Smooth muscle cell (in vitro differentiated cells): ENCODE results near the gene MAP2K1. TPM values are rescaled to one million over a fixed set of nuclear protein-coding genes. Genes with fewer than 3 reads are reported as not detected.
"Not testable (repeated sequence)": the region's sequence is repeated elsewhere in the genome, so short reads cannot be mapped to it uniquely, and the experiment has no call there.

ENCODE experiments used
- DNase-seq: peaks from one replicate; lab custom pipeline; 2025; ENCODE audit not compliant: unreplicated experiment; lab: John Stamatoyannopoulos, UW
- H2AFZ ChIP-seq: fragments of 200-600 bp; sonication (generic); 2 replicates; pipeline ENCODE4 v1.6.0; 2016; ENCODE audit warnings: antibody characterized with exemption, low read depth, mild to moderate bottlenecking
- H3F3A ChIP-seq: fragments of 200-600 bp; sonication (generic); 2 replicates; pipeline ENCODE4 v1.6.0; 2017; ENCODE audit warnings: antibody characterized with exemption, low read depth
- H3K27ac ChIP-seq: fragments of 200-600 bp; sonication (generic); 2 replicates; pipeline ENCODE4 v1.5.1; 2016; ENCODE audit warnings: low read depth, mild to moderate bottlenecking
- H3K27me3 ChIP-seq: fragments of 200-600 bp; sonication (generic); 2 replicates; pipeline ENCODE4 v1.6.1; 2016; ENCODE audit warnings: low read depth, mild to moderate bottlenecking
- H3K36me3 ChIP-seq: fragments of 200-600 bp; sonication (generic); 2 replicates; pipeline ENCODE4 v1.5.1; 2016; ENCODE audit warnings: low read depth
- H3K4me1 ChIP-seq: fragments of 200-600 bp; sonication (generic); 2 replicates; pipeline ENCODE4 v1.5.1; 2016; ENCODE audit warnings: low read depth
- H3K4me2 ChIP-seq: fragments of 200-600 bp; sonication (generic); 2 replicates; pipeline ENCODE4 v1.6.0; 2016; ENCODE audit warnings: mild to moderate bottlenecking
- H3K4me3 ChIP-seq: fragments of 200-600 bp; sonication (generic); 2 replicates; pipeline ENCODE4 v1.5.1; 2016; ENCODE audit warnings: mild to moderate bottlenecking
- H3K79me2 ChIP-seq: fragments of 200-600 bp; sonication (generic); 2 replicates; pipeline ENCODE4 v1.6.0; 2016; ENCODE audit warnings: low read depth, mild to moderate bottlenecking
- H3K9ac ChIP-seq: fragments of 200-600 bp; sonication (generic); 2 replicates; pipeline ENCODE4 v1.6.0; 2016; ENCODE audit warnings: low read depth
- H3K9me3 ChIP-seq: fragments of 200-600 bp; sonication (generic); replicated peaks from 2 replicates; pipeline ENCODE4 v1.5.1; 2016; ENCODE audit warnings: low read depth
- H4K20me1 ChIP-seq: fragments of 200-600 bp; sonication (generic); 2 replicates; pipeline ENCODE4 v1.6.0; 2016; ENCODE audit warnings: low read depth
- WGBS: methylation state at CpG from one replicate; pipeline ENCODE4 v1.1.7; 2016; ENCODE audit warnings: low lambda C conversion rate; 5-methylcytosine and 5-hydroxymethylcytosine counted together
- polyA plus RNA-seq: library from polyadenylated mRNA; unstranded; fragments of >200 nt; fragmentation: Nextera tagmentation; extraction: Ambion mirVana; gene quantifications from 2 replicates; pipeline ENCODE4 v1.2.1, GENCODE V29; 2016
- total RNA-seq: library from RNA; depleted of rRNA; stranded (reverse); fragments of >200 nt; gene quantifications from 2 replicates; pipeline ENCODE4 v1.2.3, GENCODE V29; 2014
- TF ChIP-seq, protein P1 (sequence below): fragments of 200-600 bp; sonication (generic); IDR thresholded peaks from 2 replicates; pipeline ENCODE4 v1.5.1; 2017; ENCODE audit warnings: borderline replicate concordance, mild to moderate bottlenecking, antibody characterized with exemption; ENCODE audit not compliant: insufficient read depth, poor library complexity, severe bottlenecking

Gene MAP2K1
- total and polyA plus RNA-seq, 2 experiments from 2014 or later, result 50.4 to 62.9 TPM

DNA sequence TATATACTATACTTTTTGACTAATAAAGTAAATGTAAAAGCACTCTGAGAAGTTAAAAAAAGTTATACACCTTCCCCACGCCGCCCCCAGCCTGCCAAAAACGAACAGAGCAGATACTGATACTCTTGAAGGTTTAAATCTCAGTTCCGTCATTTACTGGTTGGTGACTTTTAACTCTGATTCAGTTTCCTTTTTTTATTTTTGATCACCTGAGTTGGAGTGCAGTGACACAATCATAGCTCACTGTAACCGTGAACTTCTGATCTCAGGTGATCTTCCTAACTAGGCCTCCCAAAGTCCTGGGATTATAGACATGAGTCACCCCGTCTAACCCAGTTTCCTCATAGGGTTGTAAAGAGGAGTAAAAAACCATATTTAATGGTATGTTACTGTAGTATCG lies 27.0 kb upstream of the MAP2K1 start:
- Histone ChIP-seq H3K9ac (no peak overlapping the region), H3F3A (no peaks in the 10 kb centered on the region), H3K9me3 (no peaks in the 10 kb centered on the region), H3K27me3 (no peaks in the 10 kb centered on the region), H3K27ac (peak overlapping the region; percentile 65), H3K79me2 (no peaks in the 10 kb centered on the region), H4K20me1 (no peaks in the 10 kb centered on the region), H3K4me1 (peaks cover 6% of the 10 kb centered on the region), H3K36me3 (no peaks in the 10 kb centered on the region), H2AFZ (no peak overlapping the region), H3K4me3 (no peak overlapping the region), H3K4me2 (no peak overlapping the region)
- 71% methylated on average over 7 of the region's 7 CpGs for WGBS
- DNase-seq, result no peak
- TF ChIP-seq, protein P1, sequence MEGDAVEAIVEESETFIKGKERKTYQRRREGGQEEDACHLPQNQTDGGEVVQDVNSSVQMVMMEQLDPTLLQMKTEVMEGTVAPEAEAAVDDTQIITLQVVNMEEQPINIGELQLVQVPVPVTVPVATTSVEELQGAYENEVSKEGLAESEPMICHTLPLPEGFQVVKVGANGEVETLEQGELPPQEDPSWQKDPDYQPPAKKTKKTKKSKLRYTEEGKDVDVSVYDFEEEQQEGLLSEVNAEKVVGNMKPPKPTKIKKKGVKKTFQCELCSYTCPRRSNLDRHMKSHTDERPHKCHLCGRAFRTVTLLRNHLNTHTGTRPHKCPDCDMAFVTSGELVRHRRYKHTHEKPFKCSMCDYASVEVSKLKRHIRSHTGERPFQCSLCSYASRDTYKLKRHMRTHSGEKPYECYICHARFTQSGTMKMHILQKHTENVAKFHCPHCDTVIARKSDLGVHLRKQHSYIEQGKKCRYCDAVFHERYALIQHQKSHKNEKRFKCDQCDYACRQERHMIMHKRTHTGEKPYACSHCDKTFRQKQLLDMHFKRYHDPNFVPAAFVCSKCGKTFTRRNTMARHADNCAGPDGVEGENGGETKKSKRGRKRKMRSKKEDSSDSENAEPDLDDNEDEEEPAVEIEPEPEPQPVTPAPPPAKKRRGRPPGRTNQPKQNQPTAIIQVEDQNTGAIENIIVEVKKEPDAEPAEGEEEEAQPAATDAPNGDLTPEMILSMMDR, result no peak

DNA sequence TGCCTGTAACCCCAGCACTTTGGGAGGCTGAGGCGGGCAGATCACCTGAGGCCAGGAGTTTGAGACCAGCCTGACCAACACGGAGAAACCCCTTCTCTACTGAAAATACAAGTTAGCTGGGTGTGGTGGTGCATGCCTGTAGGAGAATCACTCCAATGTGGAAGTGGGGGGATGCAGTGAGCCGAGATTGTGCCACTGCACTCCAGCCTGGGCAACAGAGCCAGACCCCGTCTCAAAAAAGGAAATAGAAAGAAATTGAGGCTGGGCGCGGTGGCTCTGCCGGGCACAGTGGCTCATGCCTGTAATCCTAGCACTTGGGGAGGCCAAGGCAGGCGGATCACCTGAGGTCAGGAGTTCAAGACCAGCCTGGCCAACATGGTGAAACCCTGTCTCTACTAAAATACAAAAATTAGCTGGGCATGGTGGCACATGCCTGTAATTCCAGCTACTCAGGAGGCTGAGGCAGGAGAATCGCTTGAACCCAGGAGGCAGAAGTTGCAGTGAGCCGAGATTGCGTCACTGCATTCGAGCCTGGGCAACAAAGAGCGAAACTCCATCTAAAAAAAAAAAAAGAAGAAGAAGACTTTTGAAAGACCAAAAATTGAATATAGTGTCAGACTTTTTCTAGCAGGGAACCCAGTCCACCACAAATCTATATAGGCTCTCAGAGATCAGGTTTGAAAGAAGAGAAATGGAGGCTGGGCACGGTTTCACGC lies 24.8 kb upstream of the MAP2K1 start:
- H4K20me1 ChIP-seq, H3K27me3 ChIP-seq, H3K4me2 ChIP-seq, H3K79me2 ChIP-seq, H3K9me3 ChIP-seq, H3K4me3 ChIP-seq, H3K27ac ChIP-seq, H3K9ac ChIP-seq, H3F3A ChIP-seq, H3K4me1 ChIP-seq, H2AFZ ChIP-seq, DNase-seq, H3K36me3 ChIP-seq: not testable (repeated sequence)
- 88% methylated on average over 14 of the region's 15 CpGs for WGBS

DNA sequence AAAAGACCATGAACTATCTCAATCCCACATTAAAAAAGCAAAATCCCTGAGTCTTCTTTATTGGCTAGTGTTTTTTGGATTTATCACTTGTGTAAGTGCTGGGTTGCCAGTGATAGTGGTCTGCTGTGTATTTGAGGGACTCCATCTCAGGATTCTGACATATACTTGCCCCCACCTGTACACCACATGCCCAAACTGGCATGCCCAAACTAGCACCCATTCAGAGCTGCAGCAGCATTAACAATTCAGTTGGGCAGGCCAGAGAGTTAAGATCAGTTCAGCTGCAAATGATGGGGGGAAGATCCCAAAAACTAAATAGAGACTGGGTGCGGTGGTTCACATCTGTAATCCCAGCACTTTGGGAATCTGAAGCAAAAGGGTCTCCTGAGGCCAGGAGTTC lies 23.9 kb upstream of the MAP2K1 start:
- H3K4me1 ChIP-seq, result no peaks in the 10 kb centered on the region
- H3K79me2 ChIP-seq, result no peaks in the 10 kb centered on the region
- H4K20me1 ChIP-seq, result no peaks in the 10 kb centered on the region
- H3K9me3 ChIP-seq, result no peaks in the 10 kb centered on the region
- TF ChIP-seq, protein P1, result no peak
- no peaks in the 10 kb centered on the region for H3K27me3 ChIP-seq
- no peak overlapping the region for H3K27ac ChIP-seq
- 100% methylated on average over 1 of the region's 1 CpG for WGBS
- no peak for DNase-seq
- H2AFZ ChIP-seq, result no peak overlapping the region
- H3F3A ChIP-seq, result no peaks in the 10 kb centered on the region
- H3K4me2 ChIP-seq, result no peak overlapping the region
- H3K4me3 ChIP-seq, result no peak overlapping the region
- H3K9ac ChIP-seq, result no peak overlapping the region
- H3K36me3 ChIP-seq, result no peaks in the 10 kb centered on the region

DNA sequence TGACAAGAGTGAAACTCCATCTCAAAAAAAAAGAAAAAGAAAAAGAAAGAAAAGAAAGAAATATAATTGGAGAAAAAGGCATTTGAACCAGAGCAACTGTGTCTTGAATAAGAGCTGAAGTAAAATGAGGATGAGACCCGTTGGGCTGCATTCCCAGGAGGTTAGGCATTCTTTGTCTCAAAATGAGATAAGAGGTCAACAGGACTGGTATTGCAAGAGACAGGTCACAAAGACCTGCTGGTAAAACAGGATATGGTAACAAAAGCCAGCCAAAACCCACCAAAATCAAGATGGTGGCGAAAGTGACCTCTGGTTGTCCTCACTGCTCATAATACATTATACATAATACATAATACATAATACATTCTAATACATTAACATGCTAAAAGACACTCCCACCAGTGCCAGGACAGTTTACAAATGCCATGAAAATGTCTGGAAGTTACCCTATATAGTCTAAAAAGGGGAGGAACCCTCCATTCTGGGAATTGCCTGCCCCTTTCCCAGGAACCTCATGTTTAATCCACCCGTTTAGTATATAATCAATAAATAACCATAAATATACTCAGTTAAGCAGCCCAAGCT lies 21.7 kb upstream of the MAP2K1 start:
- Histone ChIP-seq H3K9ac (no peak overlapping the region), H3K27ac (no peak overlapping the region), H3K79me2 (no peaks in the 10 kb centered on the region), H3F3A (no peaks in the 10 kb centered on the region), H3K9me3 (no peaks in the 10 kb centered on the region), H4K20me1 (no peaks in the 10 kb centered on the region), H3K27me3 (no peaks in the 10 kb centered on the region), H3K36me3 (no peaks in the 10 kb centered on the region), H2AFZ (no peak overlapping the region), H3K4me1 (no peaks in the 10 kb centered on the region), H3K4me2 (no peak overlapping the region), H3K4me3 (no peak overlapping the region)
- TF ChIP-seq, protein P1, result no peak
- no peak for DNase-seq
- 70% methylated on average over 3 of the region's 3 CpGs for WGBS
